GM19023 (cell line): ENCODE results near the gene HAND2.

Source experiments
- ATAC-seq: cut with Tn5 transposase; IDR thresholded peaks from one replicate; pipeline ENCODE4 v1.9.1; 2021; ENCODE audit warnings: mild to moderate bottlenecking, moderate library complexity; ENCODE audit not compliant: unreplicated experiment

Gene HAND2

GRCh38 chr4:173536808-173537429 is 6.9 kb upstream of the HAND2 start:
- ATAC-seq = peak; percentile 71

GRCh38 chr4:173535957-173536356 is 5.9 kb upstream of the HAND2 start:
- no peak for ATAC-seq

- no peak for ATAC-seq
These were observed 5.3 kb upstream of the HAND2 start for GRCh38 chr4:173535165-173535902.

GRCh38 chr4:173534434-173534833 is 4.4 kb upstream of the HAND2 start:
- no peak for ATAC-seq

GRCh38 chr4:173532725-173533511 is 2.9 kb upstream of the HAND2 start:
- no peak for ATAC-seq

- ATAC-seq = no peak
These were observed 1.3 kb upstream of the HAND2 start for GRCh38 chr4:173531086-173531965.

GRCh38 chr4:173530326-173531085 is 477 bp upstream of the HAND2 start:
- ATAC-seq = no peak

GRCh38 chr4:173528378-173529321 is 1.4 kb downstream of the HAND2 start:
- ATAC-seq = no peak

- ATAC-seq = no peak
These were observed 2.7 kb downstream of the HAND2 start for GRCh38 chr4:173527103-173527891.

GRCh38 chr4:173526724-173527102 is 3.3 kb downstream of the HAND2 start:
- ATAC-seq = no peak

- no peak for ATAC-seq
These were observed 4.0 kb downstream of the HAND2 start for GRCh38 chr4:173526027-173526482.

- ATAC-seq = no peak
These were observed 4.7 kb downstream of the HAND2 start for GRCh38 chr4:173525118-173526011.

GRCh38 chr4:173524218-173525117 is 5.6 kb downstream of the HAND2 start:
- no peak for ATAC-seq

GRCh38 chr4:173522951-173523395 is 7.1 kb downstream of the HAND2 start:
- no peak for ATAC-seq

- ATAC-seq = no peak
These were observed 7.7 kb downstream of the HAND2 start for GRCh38 chr4:173522160-173522950.
